AG09309 (cell line): ENCODE data around the gene PLB1.

Experiments used
- DNase-seq: peaks from one replicate; pipeline ENCODE4 v3.0.0-alpha.2; 2010; ENCODE audit warnings: low read depth
- H3K4me3 ChIP-seq: 2 replicates; pipeline ENCODE4 v1.5.1; 2011; ENCODE audit warnings: mild to moderate bottlenecking, low read depth, low read length, moderate library complexity; ENCODE audit not compliant: control insufficient read depth
- CTCF ChIP-seq: IDR thresholded peaks from 2 replicates; pipeline ENCODE4 v1.5.1; 2011; ENCODE audit warnings: mild to moderate bottlenecking, low read depth, low read length, inconsistent platforms; ENCODE audit not compliant: insufficient read depth, control insufficient read depth; ENCODE audit errors: missing control alignments

PLB1 gene

DNA sequence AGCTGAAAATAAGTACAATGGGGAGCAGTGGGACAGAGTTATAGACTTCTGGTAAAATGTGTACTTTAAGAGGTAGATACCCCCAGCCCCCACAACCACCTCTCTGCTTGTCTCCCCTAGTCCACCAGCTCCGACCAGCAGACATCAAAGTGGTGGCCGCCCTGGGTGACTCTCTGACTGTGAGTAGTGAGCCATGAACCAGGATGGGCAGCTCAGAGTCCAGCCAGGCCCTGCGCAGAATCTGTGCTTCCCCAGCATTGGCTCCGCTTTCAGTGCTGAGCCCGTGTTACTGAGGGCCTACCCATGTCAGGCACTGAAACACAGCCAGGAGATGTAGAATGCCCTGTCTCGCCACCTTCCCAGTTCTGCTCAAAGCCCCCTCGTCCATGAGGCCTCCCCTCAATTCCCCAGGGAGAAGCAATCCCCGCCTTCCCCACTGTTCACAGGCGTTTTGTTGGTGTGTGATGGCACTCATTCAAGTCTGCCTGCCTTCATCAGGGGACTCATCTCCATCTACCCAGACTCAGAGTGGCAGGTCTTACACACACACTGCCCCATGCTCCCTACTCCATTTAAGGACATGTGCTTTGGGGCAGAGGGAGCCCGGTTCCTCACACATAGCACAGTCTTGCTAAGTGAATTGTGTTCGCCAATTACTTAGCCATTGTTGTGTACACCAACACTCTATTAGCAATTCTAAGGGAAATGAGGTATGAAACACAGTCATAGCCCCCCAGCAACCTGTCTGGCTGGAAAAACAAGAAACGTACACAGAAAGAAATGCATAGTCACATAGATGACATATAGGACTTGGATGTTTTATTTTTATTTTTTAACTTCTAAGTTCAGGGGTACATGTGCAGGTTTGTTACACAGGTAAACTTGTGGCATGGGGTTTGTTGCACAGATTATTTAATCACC lies 122.6 kb downstream of the PLB1 start:
- no peak overlapping the region for H3K4me3 ChIP-seq
- TF ChIP-seq CTCF, result no peak
- no peak for DNase-seq

DNA sequence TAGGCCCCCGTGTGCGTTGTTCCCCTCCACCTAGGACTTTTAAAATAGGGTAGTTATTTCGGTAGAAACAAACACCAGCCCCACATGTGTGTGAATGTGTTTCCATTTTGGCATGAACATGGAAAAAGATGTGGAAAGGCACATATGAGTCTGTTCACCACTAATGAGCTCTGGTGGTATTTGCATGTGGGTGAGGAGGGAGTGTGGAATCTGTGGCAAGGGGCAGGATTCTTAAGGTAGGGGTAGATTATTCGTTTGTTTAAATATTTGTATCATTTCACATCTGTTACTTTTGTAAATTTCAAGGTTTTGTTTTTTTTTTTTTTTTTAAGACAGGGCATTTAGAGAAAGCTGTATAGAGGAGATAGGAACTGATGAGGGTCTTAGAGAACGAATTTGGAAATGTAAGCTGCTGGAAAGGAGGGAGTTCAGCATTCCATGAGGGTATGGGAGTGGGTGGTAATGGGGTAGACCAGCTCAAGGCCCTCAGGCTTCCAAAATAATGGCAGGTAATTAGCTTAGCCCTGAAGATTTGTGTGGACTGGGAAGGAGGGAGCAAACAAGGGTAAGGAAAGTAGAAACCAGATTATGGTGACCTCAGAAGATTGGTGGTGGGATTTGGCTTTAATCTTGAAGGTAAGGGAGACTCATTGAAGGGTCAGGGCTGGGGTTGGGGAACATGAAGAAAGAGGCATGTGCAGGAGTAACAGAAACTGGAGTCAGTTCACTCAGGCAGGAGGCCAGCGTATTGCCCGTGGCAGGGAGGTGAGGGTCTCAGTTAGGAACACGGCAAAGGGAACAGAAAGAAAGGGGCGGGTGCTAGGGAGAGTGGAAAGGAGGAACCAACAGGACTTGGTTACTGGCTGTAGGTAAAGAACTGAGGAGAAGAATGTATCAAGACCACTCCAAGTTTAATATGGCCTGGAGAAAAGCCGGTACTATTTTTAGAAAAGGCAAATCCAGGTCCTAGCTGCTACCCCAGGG lies 123.6 kb downstream of the PLB1 start:
- no peak overlapping the region for H3K4me3 ChIP-seq
- no peak for DNase-seq
- TF ChIP-seq CTCF, result no peak

DNA sequence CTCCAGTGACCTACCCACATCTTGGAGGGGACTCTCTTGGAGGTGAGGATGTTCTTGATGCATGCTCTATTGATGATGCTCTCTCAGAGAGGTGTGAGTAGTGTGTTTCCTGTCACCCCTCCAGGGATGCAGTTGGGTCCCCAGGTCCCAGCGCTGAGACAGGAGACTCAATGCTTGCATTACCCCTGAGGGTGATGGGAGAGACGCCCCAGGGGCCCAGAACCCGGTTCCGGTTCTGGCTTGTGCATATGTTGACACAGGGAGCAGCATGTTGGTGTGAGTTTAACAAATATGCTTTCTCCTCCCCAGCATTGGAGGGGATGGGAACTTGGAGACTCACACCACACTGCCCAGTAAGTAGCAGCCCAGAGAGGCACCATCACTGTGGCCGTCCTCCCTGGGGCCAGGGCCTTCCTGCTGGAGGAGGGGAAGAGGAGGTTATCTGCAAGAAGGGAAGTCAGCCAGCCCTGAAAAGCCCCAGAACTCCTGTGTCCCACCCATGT lies 124.5 kb downstream of the PLB1 start:
- TF ChIP-seq CTCF, result no peak
- H3K4me3 ChIP-seq, result no peak overlapping the region
- no peak for DNase-seq

GRCh38 chr2:28620801-28621171 lies 124.9 kb downstream of the PLB1 start:
- no peak for DNase-seq
- no peak overlapping the region for H3K4me3 ChIP-seq
- TF ChIP-seq CTCF, result no peak

DNA sequence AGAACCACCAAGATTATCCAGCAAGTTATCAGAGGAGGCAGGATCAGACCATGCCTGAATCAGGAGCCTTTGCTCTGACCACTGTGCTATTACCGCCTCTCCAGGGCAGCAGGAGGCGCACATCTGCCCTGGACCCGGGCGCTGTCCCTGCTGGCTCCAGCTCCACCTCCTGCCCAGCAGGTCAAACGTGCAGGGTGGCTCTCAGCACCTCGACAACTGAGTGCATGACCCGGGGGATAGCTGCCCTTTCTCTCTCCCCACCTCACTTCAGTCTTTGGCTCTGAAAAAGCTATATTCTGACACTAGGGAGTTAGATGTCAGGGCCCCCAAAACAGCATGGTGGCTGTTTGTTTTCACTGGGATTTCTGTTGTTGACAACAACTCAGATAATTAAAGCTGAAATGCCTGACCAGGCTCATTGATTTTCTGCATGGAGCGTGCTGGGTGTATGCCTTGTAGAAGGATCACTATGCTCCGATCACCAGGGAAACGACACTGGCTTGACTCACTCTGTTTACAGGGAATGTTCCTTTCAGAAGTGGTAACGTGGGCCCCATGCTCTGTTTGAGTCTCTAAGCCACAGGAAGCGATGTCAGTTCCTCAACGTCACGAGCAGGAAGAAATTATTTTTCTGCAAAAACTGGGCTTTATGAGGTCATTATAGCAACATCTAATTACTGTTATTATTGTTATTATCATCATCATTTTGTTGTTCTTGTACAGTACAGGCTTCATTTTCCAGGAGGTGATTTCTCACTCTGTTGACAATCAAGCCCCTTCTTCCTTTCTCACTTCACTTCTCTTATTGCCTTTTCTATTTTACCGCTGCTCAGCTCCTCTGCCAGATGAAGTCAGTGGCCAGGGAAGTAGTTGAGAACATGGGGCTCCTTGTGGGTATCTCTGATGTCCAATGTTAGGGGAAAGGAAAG lies 125.6 kb downstream of the PLB1 start:
- peak; percentile 21 for TF ChIP-seq CTCF
- no peak overlapping the region for H3K4me3 ChIP-seq
- DNase-seq, result peak; percentile 66

- H3K4me3 ChIP-seq, result no peak overlapping the region
- DNase-seq, result no peak
- TF ChIP-seq CTCF, result no peak
Observed at GRCh38 chr2:28622101-28622499, 126.2 kb downstream of the PLB1 start.
